SU-DHL-6 (cell line): Measurements from ENCODE around the gene SUPT3H.
"Not testable (repeated sequence)": the region's sequence is repeated elsewhere in the genome, so short reads cannot be mapped to it uniquely, and the experiment has no call there.

Experiments
- CTCF ChIP-seq: fragments of 200-600 bp; sonication (generic); IDR thresholded peaks from one replicate; pipeline ENCODE4 v1.5.1; 2017; ENCODE audit warnings: antibody characterized with exemption, mild to moderate bottlenecking, low read length, moderate library complexity; ENCODE audit not compliant: insufficient read depth, poor library complexity, severe bottlenecking
- EZH2phosphoT487 ChIP-seq: fragments of 200-600 bp; sonication (generic), shearing (Covaris generic); conservative IDR thresholded peaks from 2 replicates; pipeline ENCODE4 v1.6.1; 2018; ENCODE audit warnings: mild to moderate bottlenecking, antibody characterized with exemption, low read length, moderate library complexity, mixed read lengths

GRCh38 chr6:45145658-45146057, 232.1 kb downstream of the SUPT3H start:
- not testable (repeated sequence) for TF ChIP-seq CTCF, EZH2phosphoT487
